ENCODE measurements around the gene AVEN. TPM values are rescaled to one million over a fixed set of nuclear protein-coding genes. Genes with fewer than 3 reads are reported as not detected.

Gene AVEN
- total and polyA plus RNA-seq, 12 donors, result 10.2 to 33.9 (median 20.0) TPM

DNA sequence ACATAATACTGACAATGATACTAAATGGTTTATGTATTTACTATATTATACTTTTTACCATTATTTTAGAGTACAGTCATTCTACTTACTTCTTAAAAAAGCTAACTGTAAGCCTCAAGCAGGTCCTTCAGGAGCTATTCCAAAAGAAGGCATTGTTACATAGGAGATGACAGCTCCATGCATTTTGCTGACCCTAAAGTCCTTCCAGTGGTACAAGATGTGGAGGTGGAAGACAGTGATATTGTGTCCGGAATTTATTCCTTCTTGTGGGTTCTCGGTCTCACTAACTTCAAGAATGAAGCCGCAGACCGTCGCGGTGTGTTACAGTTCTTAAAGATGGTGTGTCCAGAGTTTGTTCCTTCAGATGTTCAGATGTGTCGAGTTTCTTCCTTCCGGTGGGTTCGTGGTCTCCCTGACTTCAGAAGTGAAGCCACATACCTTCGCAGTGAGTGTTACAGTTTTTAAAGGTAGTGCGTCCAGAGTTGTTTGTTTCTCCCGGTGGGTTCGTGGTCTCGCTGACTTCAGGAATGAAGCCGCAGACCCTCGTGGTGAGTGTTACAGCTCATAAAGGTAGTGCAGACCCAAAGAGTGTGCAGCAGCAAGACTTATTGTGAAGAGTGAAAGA lies 20.9 kb downstream of the AVEN start:
- TF ChIP-seq, protein P1, sequence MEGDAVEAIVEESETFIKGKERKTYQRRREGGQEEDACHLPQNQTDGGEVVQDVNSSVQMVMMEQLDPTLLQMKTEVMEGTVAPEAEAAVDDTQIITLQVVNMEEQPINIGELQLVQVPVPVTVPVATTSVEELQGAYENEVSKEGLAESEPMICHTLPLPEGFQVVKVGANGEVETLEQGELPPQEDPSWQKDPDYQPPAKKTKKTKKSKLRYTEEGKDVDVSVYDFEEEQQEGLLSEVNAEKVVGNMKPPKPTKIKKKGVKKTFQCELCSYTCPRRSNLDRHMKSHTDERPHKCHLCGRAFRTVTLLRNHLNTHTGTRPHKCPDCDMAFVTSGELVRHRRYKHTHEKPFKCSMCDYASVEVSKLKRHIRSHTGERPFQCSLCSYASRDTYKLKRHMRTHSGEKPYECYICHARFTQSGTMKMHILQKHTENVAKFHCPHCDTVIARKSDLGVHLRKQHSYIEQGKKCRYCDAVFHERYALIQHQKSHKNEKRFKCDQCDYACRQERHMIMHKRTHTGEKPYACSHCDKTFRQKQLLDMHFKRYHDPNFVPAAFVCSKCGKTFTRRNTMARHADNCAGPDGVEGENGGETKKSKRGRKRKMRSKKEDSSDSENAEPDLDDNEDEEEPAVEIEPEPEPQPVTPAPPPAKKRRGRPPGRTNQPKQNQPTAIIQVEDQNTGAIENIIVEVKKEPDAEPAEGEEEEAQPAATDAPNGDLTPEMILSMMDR (IDR thresholded peaks at IDR 0.05), result no peak
- H3K4me1 ChIP-seq, result no peaks in the 10 kb centered on the region
- H3K27ac ChIP-seq, result no peak overlapping the region
- DNase-seq (no peak), ATAC-seq (no peak)
- H3K9me3 ChIP-seq, result peaks cover 0 to 3% (median 0%) of the 10 kb centered on the region in 11 donors
- intact Hi-C loops (cut with DNase I), result no loop called here
- H3K27me3 ChIP-seq, result no peaks in the 10 kb centered on the region
- H3K4me3 ChIP-seq, result no peak overlapping the region
- 93 to 98% methylated on average over 16 of the region's 16 CpGs for WGBS, 2 donors
- no peaks in the 10 kb centered on the region for H3K36me3 ChIP-seq

DNA sequence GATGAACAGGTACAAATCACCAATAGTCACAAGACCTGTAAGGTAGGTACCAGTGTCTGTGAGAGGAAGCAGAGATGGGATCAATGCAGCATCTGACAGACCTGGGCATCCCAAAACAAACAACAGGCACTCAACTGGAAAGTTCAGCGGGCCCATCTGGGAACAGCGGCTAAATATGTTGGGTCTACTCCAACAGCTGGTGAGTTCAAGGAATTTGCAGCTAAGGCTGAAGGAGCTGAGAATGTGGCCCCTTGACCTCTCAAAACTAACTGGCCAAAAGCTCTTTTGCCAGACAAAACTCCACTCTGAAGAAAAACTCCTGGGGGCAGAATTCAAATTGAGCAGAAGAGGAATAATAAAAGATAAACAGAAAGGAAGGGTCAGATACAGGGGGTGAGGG lies 24.4 kb downstream of the AVEN start:
- TF ChIP-seq, protein P1 (IDR thresholded peaks at IDR 0.05), result no peak
- ATAC-seq (no peak), DNase-seq (no peak)
- WGBS, 2 donors, result 96% methylated on average over 2 of the region's 2 CpGs
- no peak overlapping the region for H3K27ac ChIP-seq
- intact Hi-C loops (cut with DNase I), result no loop called here
- H3K4me3 ChIP-seq, result no peak overlapping the region
- no peaks in the 10 kb centered on the region for H3K4me1 ChIP-seq
- no peaks in the 10 kb centered on the region for H3K27me3 ChIP-seq
- H3K36me3 ChIP-seq, result no peaks in the 10 kb centered on the region
- peaks cover 0 to 3% (median 0%) of the 10 kb centered on the region in 11 donors for H3K9me3 ChIP-seq

DNA sequence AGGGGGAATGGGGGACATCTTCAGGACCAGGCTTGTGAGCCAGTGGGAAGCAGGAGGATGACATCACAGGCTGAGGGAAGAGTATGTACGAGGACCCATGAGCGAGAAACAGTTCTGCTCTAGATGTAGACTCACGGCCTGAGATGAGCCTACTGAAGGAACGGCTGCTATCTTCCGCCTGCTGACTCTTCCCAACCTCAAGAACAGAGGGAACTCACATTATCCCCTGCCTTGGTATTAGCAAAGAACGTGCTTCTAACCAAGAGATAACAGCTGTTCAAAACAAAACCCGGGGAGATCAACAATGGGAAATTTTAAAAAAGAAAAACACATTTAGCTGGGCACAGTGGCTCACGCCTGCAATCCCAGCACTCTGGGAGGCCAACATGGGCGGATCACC lies 25.3 kb downstream of the AVEN start:
- 95 to 96% methylated on average over 9 of the region's 9 CpGs for WGBS, 2 donors
- no peak for ATAC-seq
- Histone ChIP-seq H3K27me3 (no peaks in the 10 kb centered on the region), H3K4me3 (no peak overlapping the region), H3K9me3 (peaks cover 0 to under 1% (median 0%) of the 10 kb centered on the region in 11 donors), H3K4me1 (no peaks in the 10 kb centered on the region), H3K36me3 (no peaks in the 10 kb centered on the region), H3K27ac (no peak overlapping the region)
- intact Hi-C loops (cut with DNase I), result no loop called here
- TF ChIP-seq, protein P1 (IDR thresholded peaks at IDR 0.05), result no peak
- no peak for DNase-seq

DNA sequence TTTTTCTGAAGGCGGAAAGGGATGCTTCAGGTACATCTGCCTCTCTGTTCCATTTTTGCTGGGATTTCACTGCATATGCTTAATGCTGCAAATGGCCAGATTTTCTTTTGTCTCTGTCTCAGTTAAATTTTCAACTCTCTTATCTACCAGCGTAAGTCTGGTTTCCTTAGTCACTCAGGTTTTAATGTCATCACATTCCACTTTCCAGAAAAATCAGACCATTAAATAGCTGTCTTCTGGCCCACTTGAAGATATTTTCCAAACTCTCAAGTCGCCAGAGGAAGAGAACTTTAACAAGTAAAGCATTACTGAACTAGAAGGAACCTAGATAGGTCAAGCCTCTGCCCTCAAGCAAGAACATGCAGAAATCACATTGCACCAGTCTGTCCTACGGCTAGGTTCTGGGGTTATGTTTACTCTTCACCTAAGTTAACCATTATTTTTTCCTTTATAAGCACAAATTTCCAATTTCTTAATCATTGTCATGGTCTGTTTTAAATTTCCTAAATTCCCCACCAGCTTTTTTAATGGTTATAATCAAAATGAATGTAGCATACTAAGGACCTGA lies 26.5 kb downstream of the AVEN start:
- DNase-seq (no peak), ATAC-seq (no peak)
- Histone ChIP-seq H3K27me3 (no peaks in the 10 kb centered on the region), H3K4me1 (no peaks in the 10 kb centered on the region), H3K4me3 (no peak overlapping the region), H3K36me3 (no peaks in the 10 kb centered on the region), H3K27ac (no peak overlapping the region), H3K9me3 (no peaks in the 10 kb centered on the region)
- TF ChIP-seq, protein P1 (IDR thresholded peaks at IDR 0.05), result no peak
- WGBS, 2 donors, result 75 to 80% methylated on average over 4 of the region's 4 CpGs
- intact Hi-C loops (cut with DNase I), result no loop called here
